HEK293 (cell line): ENCODE results near the gene DUS1L.

Experiments
- CTCF ChIA-PET: fragments of 350-600 bp; formaldehyde crosslinking; extraction: SDS; loops from one replicate; lab custom pipeline; 2021; ENCODE audit warnings: antibody characterized with exemption; lab: Yijun Ruan, JAX
- POLR2A ChIA-PET: fragments of 300-600 bp; formaldehyde crosslinking; extraction: SDS; loops from one replicate; lab custom pipeline; 2020; ENCODE audit warnings: antibody characterized with exemption, inconsistent platforms; lab: Yijun Ruan, JAX
- H3K27ac ChIP-seq: fragments of 200-500 bp; sonication (Bioruptor generic); 2 replicates; pipeline ENCODE4 v1.5.1; 2014; ENCODE audit warnings: low read depth, low read length, control low read depth, inconsistent platforms; ENCODE audit errors: extremely low read depth
- H3K36me3 ChIP-seq, 2 experiments: fragments of 200-500 bp in 1 of 2; sonication (Bioruptor generic) in 1 of 2; 1 replicate in 1 of 2; 2 replicates in 1 of 2; pipeline ENCODE4 v1.5.1; 2014 to 2017; ENCODE audit warnings: inconsistent platforms in 2 of 2, low read length in 2 of 2; ENCODE audit not compliant: control insufficient read depth in 2 of 2, insufficient read depth in 1 of 2
- H3K4me1 ChIP-seq: fragments of 200-500 bp; sonication (Bioruptor generic); 2 replicates; pipeline ENCODE4 v1.5.1; 2014; ENCODE audit warnings: mild to moderate bottlenecking, low read length, inconsistent platforms; ENCODE audit not compliant: control insufficient read depth, insufficient read depth
- H3K4me3 ChIP-seq: 2 replicates; pipeline ENCODE4 v1.5.1; 2011; ENCODE audit warnings: low read depth, mild to moderate bottlenecking, control low read depth, low read length, moderate library complexity
- H3K9me3 ChIP-seq: fragments of 200-500 bp; sonication (Bioruptor generic); 2 replicates; pipeline ENCODE4 v1.5.1; 2014; ENCODE audit warnings: low read depth, low read length, inconsistent platforms; ENCODE audit not compliant: control insufficient read depth, insufficient read depth
- MYNN ChIP-seq: fragments of 450-650 bp; formaldehyde crosslinking; IDR thresholded peaks from 2 replicates; pipeline ENCODE4 v1.5.1; 2016; ENCODE audit warnings: missing biosample characterization, missing genetic modification characterization, borderline replicate concordance
- PRDM2 ChIP-seq: fragments of 450-650 bp; formaldehyde crosslinking; IDR thresholded peaks from 2 replicates; pipeline ENCODE4 v1.5.1; 2016; ENCODE audit warnings: missing biosample characterization, missing genetic modification characterization, borderline replicate concordance
- RBAK ChIP-seq: fragments of 450-650 bp; formaldehyde crosslinking; IDR thresholded peaks from 2 replicates; pipeline ENCODE4 v1.5.1; 2016; ENCODE audit warnings: missing biosample characterization, missing genetic modification characterization
- ZBTB21 ChIP-seq: fragments of 450-650 bp; formaldehyde crosslinking; IDR thresholded peaks from 2 replicates; pipeline ENCODE4 v1.5.1; 2017; ENCODE audit warnings: missing biosample characterization, missing genetic modification characterization
- ZNF10 ChIP-seq: fragments of 450-650 bp; formaldehyde crosslinking; IDR thresholded peaks from 2 replicates; pipeline ENCODE4 v1.5.1; 2017; ENCODE audit warnings: missing biosample characterization, missing genetic modification characterization
- ZNF169 ChIP-seq: fragments of 450-650 bp; formaldehyde crosslinking; IDR thresholded peaks from 2 replicates; pipeline ENCODE4 v1.5.1; 2016; ENCODE audit warnings: missing biosample characterization, missing genetic modification characterization
- ZNF266 ChIP-seq: fragments of 450-650 bp; formaldehyde crosslinking; IDR thresholded peaks from 2 replicates; pipeline ENCODE4 v1.5.1; 2016; ENCODE audit warnings: missing biosample characterization, missing genetic modification characterization, low read depth
- ZNF280C ChIP-seq: fragments of 450-650 bp; formaldehyde crosslinking; IDR thresholded peaks from 2 replicates; pipeline ENCODE4 v1.5.1; 2016; ENCODE audit warnings: missing biosample characterization, missing genetic modification characterization
- ZNF548 ChIP-seq: fragments of 450-650 bp; formaldehyde crosslinking; IDR thresholded peaks from 2 replicates; pipeline ENCODE4 v1.5.1; 2016; ENCODE audit warnings: missing biosample characterization, missing genetic modification characterization
- ZNF76 ChIP-seq: fragments of 450-650 bp; formaldehyde crosslinking; IDR thresholded peaks from 2 replicates; pipeline ENCODE4; 2016; ENCODE audit warnings: low read depth, missing biosample characterization, missing genetic modification characterization, borderline replicate concordance
- ZSCAN16 ChIP-seq: fragments of 450-650 bp; formaldehyde crosslinking; IDR thresholded peaks from 2 replicates; pipeline ENCODE4 v1.5.1; 2016; ENCODE audit warnings: missing biosample characterization, missing genetic modification characterization
- TF ChIP-seq, protein P1 (sequence below): fragments of 450-650 bp; formaldehyde crosslinking; IDR thresholded peaks from 2 replicates; pipeline ENCODE4 v1.5.1; 2016; ENCODE audit warnings: missing biosample characterization, missing genetic modification characterization

DUS1L gene

DNA sequence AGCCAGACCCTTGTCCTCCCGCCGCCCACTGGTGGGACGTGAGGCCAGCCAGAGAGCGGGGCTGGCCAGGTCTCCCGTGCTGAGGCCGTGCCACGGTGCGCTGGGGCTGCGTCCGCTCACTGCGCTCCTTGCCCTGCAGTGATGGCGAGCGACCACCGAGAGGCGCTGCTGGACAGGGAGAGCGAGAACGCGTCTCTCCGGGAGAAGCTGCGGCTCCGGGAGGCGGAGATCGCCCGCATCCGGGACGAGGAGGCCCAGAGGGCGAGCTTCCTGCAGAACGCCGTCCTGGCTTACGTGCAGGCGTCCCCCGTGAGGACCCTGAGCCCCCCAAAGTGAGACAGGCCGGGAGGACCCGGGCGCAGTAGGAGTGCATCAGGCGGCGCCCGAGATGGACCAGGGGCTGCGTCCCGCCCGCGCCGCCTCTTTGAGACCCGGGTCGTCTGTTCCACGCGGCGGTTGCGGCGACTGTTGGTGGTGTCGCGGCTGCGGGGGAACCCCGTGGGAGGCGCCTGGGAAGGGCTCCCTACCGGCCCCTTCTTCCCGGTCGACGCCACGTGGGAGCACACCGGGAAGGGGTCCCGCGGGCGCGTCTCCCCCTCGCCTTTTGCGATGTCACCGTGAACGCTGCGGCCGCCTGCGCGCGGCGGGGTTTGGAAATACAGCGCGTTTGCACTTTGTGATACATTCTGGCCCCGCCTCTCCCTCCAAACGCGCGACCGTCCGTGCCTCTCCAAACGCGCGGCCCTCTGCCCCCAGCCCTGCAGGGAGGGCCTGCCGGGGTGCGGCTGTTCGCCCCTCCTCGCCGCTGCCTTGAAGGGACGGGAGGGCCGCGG is 34.9 kb downstream of the DUS1L start (continued):
- TF ChIP-seq ZNF280C (tag by site-specific recombination) (no peak), PRDM2 (tag by site-specific recombination) (no peak), RBAK (tag by site-specific recombination) (no peak), MYNN (tag by site-specific recombination) (no peak)

DNA sequence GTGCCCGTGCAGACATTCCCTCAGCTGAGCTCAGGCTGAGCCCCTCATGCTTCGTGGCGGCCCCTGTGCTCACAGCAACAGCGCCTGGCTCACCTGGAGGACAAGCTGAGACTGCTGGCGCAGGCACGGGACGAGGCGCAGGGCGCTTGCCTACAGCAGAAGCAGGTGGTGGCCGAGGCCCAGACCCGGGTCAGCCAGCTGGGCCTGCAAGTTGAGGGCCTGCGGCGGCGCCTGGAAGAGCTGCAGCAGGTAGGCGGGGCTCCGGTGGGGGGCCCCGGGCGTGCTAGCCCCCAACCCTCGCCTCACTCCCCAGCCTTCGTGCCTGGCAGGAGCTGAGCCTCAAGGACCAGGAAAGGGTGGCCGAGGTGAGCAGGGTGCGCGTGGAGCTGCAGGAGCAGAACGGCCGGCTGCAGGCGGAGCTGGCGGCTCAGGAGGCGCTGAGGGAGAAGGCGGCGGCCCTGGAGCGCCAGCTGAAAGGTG is 35.6 kb downstream of the DUS1L start:
- TF ChIP-seq ZNF10 (tag by site-specific recombination) (0 out of 2 replicates have a peak, but pooled peaks have one; percentile 9), ZNF169 (tag by site-specific recombination) (no peak), ZNF76 (peak; percentile 36; the same call in 1 of the 2 replicates)
- TF ChIP-seq, all 188 proteins: peak for 2
- peaks cover 0 to 68% of the 10 kb centered on the region in 2 experiments; a peak in 2 of 3 replicates for H3K36me3 ChIP-seq
- no peaks in the 10 kb centered on the region for H3K4me1 ChIP-seq
- peak overlapping the region; percentile 93 for H3K27ac ChIP-seq
- ChIA-PET CTCF (interaction anchor here (0.6 to 3.6 kb wide), 32 partner anchors 8 to 321 kb away, joined by 3 to 35 read pairs (median 4); partner anchors contain the start of genes CENPX, DCXR, LRRC45 and MAFG), POLR2A (interaction anchor here (0.5 to 6.0 kb wide), 17 partner anchors 8 to 317 kb away, joined by 3 to 56 read pairs (median 6); partner anchors contain the start of genes CENPX, DCXR, GPS1 and LRRC45)
- H3K9me3 ChIP-seq, result no peaks in the 10 kb centered on the region
- H3K4me3 ChIP-seq, result no peak overlapping the region

- Histone ChIP-seq H3K36me3 (peaks cover 0 to 69% of the 10 kb centered on the region in 2 experiments; a peak in 2 of 3 replicates), H3K9me3 (no peaks in the 10 kb centered on the region), H3K4me3 (no peak overlapping the region), H3K27ac (peak overlapping the region; percentile 93; the same call in 1 of the 2 replicates), H3K4me1 (peaks cover 3% of the 10 kb centered on the region)
- POLR2A ChIA-PET, result interaction anchor here (0.5 to 6.0 kb wide), 9 partner anchors 8 to 163 kb away, joined by 3 to 56 read pairs (median 13); partner anchors contain the start of genes CENPX, DCXR, GPS1 and LRRC45
- CTCF ChIA-PET, result interaction anchor here (0.6 to 3.6 kb wide), 17 partner anchors 9 to 345 kb away, joined by 3 to 35 read pairs (median 5); partner anchors contain the start of genes CENPX, DCXR and LRRC45
- TF ChIP-seq ZBTB21 (tag by site-specific recombination), result no peak
- no peak for TF ChIP-seq ZNF266 (tag by site-specific recombination)
- TF ChIP-seq ZNF548 (tag by site-specific recombination), result no peak
- TF ChIP-seq ZSCAN16, result no peak
- TF ChIP-seq, protein P1, sequence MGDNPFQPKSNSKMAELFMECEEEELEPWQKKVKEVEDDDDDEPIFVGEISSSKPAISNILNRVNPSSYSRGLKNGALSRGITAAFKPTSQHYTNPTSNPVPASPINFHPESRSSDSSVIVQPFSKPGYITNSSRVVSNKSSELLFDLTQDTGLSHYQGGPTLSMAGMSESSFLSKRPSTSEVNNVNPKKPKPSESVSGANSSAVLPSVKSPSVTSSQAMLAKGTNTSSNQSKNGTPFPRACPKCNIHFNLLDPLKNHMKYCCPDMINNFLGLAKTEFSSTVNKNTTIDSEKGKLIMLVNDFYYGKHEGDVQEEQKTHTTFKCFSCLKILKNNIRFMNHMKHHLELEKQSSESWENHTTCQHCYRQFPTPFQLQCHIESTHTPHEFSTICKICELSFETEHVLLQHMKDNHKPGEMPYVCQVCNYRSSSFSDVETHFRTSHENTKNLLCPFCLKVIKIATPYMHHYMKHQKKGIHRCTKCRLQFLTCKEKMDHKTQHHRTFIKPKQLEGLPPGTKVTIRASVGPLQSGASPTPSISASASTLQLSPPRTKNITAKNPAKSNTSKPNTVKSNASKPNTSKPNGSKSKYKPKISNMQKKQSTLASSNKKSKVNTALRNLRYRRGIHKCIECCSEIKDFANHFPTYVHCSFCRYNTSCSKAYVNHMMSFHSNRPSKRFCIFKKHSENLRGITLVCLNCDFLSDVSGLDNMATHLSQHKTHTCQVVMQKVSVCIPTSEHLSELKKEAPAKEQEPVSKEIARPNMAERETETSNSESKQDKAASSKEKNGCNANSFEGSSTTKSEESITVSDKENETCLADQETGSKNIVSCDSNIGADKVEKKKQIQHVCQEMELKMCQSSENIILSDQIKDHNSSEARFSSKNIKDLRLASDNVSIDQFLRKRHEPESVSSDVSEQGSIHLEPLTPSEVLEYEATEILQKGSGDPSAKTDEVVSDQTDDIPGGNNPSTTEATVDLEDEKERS (tag by site-specific recombination), result no peak
Measured at GRCh38 chr17:82029391-82029790, 36.2 kb downstream of the DUS1L start.
